Measurements from ENCODE around the gene ANKH. TPM values are rescaled to one million over a fixed set of nuclear protein-coding genes. Genes with fewer than 3 reads are reported as not detected.

ANKH gene
- total RNA-seq, 1 experiment from 2014 or later = 81.4 TPM

DNA sequence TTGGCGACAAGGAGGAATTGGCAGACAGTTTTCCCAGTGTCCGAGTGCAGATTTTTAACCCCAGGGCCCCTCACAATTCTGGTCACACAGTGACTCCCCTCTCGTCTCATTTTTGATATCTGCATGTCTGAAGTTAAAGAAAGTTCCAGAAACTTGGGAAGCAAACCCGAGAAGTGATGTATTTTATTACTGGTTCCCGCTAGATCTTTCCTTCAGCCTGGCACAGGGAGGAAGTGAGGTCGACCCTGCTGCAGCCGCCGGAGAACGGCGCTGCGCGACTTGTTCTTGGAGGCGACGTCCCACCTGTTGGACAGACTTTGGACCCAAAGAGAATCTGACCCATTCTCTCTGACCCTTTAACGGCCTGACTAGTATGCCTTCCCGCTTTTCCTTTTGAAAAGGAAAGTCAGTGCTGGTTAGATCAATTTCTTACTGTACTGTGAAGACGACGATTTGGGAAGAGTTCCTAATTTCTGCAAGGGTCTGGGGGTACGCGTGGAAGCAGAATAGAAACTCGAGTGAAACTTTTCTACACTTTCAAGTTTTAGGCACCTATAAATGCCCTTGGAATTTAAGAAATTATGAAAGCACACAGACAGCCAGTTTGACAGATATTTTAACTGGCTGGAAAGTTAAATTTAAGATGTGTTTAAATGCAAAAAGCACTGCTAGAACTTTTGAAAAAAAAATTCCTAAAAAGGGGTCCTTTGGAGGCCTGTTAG, 206.3 kb downstream of the ANKH start:
- peaks cover 58% of the 10 kb centered on the region for H3K79me2 ChIP-seq (ENCODE audit: low read depth)
- H3K36me3 ChIP-seq (ENCODE audit: low read depth) = no peaks in the 10 kb centered on the region
- H3K27ac ChIP-seq = no peak overlapping the region
- H3F3A ChIP-seq (ENCODE audit: insufficient read depth, low read depth) = 0 out of 2 replicates have a peak, but pooled peaks cover 9% of the 10 kb centered on the region
- TSS peak; percentile 71 for BruUV-seq (replicated peaks)
- POLR2A ChIA-PET (ENCODE audit: unreplicated experiment) = no interaction called here
- TF ChIP-seq CTCF (conservative IDR thresholded peaks at IDR 0.05) = no peak
- TF ChIP-seq EZH2 (IDR thresholded peaks at IDR 0.05; ENCODE audit: low read depth) = no peak
- peaks cover 14% of the 10 kb centered on the region for H4K20me1 ChIP-seq (ENCODE audit: insufficient read depth)
- intact Hi-C loops (cut with micrococcal nuclease; ENCODE audit: unreplicated experiment) = loop anchor here (1.0 kb wide), 3 partner anchors 61 to 343 kb away; no protein-coding TSS in a partner anchor
- DNase-seq = peak in 1 of 2 experiments; percentile 52
- no peaks in the 10 kb centered on the region for H3K9me2 ChIP-seq (ENCODE audit: insufficient read depth)
- H3K9me3 ChIP-seq (ENCODE audit: insufficient read depth, low read depth) = no peaks in the 10 kb centered on the region
- CTCF ChIA-PET = no interaction called here
- peaks cover 33% of the 10 kb centered on the region for H3K4me1 ChIP-seq (replicated peaks; ENCODE audit: insufficient read depth)
- H3K4me2 ChIP-seq = peak overlapping the region; percentile 91
- H2AFZ ChIP-seq = peak overlapping the region; percentile 100
- H3K4me3 ChIP-seq = peak overlapping the region; percentile 73
- H3K27me3 ChIP-seq (ENCODE audit: insufficient read depth, low read depth) = no peaks in the 10 kb centered on the region

- peak within 1 kb of the TSS; percentile 21 for H3K27ac ChIP-seq
- peak within 1 kb of the TSS; percentile 100 for H2AFZ ChIP-seq
- H3K79me2 ChIP-seq (ENCODE audit: low read depth) = peaks cover 50% of the 10 kb centered on the region
- H3F3A ChIP-seq (ENCODE audit: insufficient read depth, low read depth) = 0 out of 2 replicates have a peak, but pooled peaks cover 10% of the 10 kb centered on the region
- no peaks in the 10 kb centered on the region for H3K27me3 ChIP-seq (ENCODE audit: insufficient read depth, low read depth)
- peak within 1 kb of the TSS; percentile 91 for H3K4me2 ChIP-seq
- no peak for TF ChIP-seq EZH2 (IDR thresholded peaks at IDR 0.05; ENCODE audit: low read depth)
- TF ChIP-seq CTCF (conservative IDR thresholded peaks at IDR 0.05) = no peak
- H3K9me3 ChIP-seq (ENCODE audit: insufficient read depth, low read depth) = no peaks in the 10 kb centered on the region
- intact Hi-C loops (cut with micrococcal nuclease; ENCODE audit: unreplicated experiment) = loop anchor here (1.0 to 5.0 kb wide), 7 partner anchors 62 to 677 kb away; no protein-coding TSS in a partner anchor
- peak within 1 kb of the TSS; percentile 73 for H3K4me3 ChIP-seq
- no peaks in the 10 kb centered on the region for H3K9me2 ChIP-seq (ENCODE audit: insufficient read depth)
- H3K36me3 ChIP-seq (ENCODE audit: low read depth) = no peaks in the 10 kb centered on the region
- BruUV-seq (replicated peaks) = no TSS peak
- CTCF ChIA-PET = interaction anchor here (0.6 kb wide), 1 partner anchor 625 kb away, joined by 5 read pairs; no protein-coding TSS in a partner anchor
- DNase-seq = peak; percentile 71 to 98
- H3K4me1 ChIP-seq (replicated peaks; ENCODE audit: insufficient read depth) = peaks cover 28% of the 10 kb centered on the region
- peaks cover 14% of the 10 kb centered on the region for H4K20me1 ChIP-seq (ENCODE audit: insufficient read depth)
- POLR2A ChIA-PET (ENCODE audit: unreplicated experiment) = no interaction called here
These were observed 207.1 kb downstream of the ANKH start, which contains the start of gene OTULIN for GRCh38 chr5:14664270-14665100. Gene OTULIN, plus strand, starts transcription at chr5:14664718. Its CDS starts 108 bp downstream, at chr5:14664826.

- intact Hi-C loops (cut with micrococcal nuclease; ENCODE audit: unreplicated experiment) = loop anchor here (1.0 to 5.0 kb wide), 4 partner anchors 177 to 677 kb away; no protein-coding TSS in a partner anchor
- peak overlapping the region; percentile 100 for H2AFZ ChIP-seq
- H3K36me3 ChIP-seq (ENCODE audit: low read depth) = no peaks in the 10 kb centered on the region
- BruUV-seq (replicated peaks) = TSS peak; percentile 73
- H3K4me2 ChIP-seq = peak overlapping the region; percentile 91
- no peaks in the 10 kb centered on the region for H3K9me2 ChIP-seq (ENCODE audit: insufficient read depth)
- peaks cover 14% of the 10 kb centered on the region for H4K20me1 ChIP-seq (ENCODE audit: insufficient read depth)
- H3K4me3 ChIP-seq = peak overlapping the region; percentile 73
- CTCF ChIA-PET = no interaction called here
- POLR2A ChIA-PET (ENCODE audit: unreplicated experiment) = no interaction called here
- no peaks in the 10 kb centered on the region for H3K27me3 ChIP-seq (ENCODE audit: insufficient read depth, low read depth)
- no peak for DNase-seq
- H3F3A ChIP-seq (ENCODE audit: insufficient read depth, low read depth) = 0 out of 2 replicates have a peak, but pooled peaks cover 10% of the 10 kb centered on the region
- no peaks in the 10 kb centered on the region for H3K9me3 ChIP-seq (ENCODE audit: insufficient read depth, low read depth)
- H3K79me2 ChIP-seq (ENCODE audit: low read depth) = peaks cover 43% of the 10 kb centered on the region
- TF ChIP-seq CTCF (conservative IDR thresholded peaks at IDR 0.05) = no peak
- TF ChIP-seq EZH2 (IDR thresholded peaks at IDR 0.05; ENCODE audit: low read depth) = no peak
- H3K4me1 ChIP-seq (replicated peaks; ENCODE audit: insufficient read depth) = peaks cover 28% of the 10 kb centered on the region
- peak overlapping the region; percentile 21 for H3K27ac ChIP-seq
These were observed 207.8 kb downstream of the ANKH start for GRCh38 chr5:14663734-14664269.
